Central memory CD4-positive, alpha-beta T cell (primary cell): ENCODE measurements around the gene IL1A.
"Not testable (repeated sequence)": the region's sequence is repeated elsewhere in the genome, so short reads cannot be mapped to it uniquely, and the experiment has no call there.

Experiments
- DNase-seq: peaks from one replicate; pipeline ENCODE4 v3.0.0; 2022
- total RNA-seq, 3 experiments: gene quantifications; one replicate each; lab custom pipeline; 2026; lab: John Stamatoyannopoulos, UW

IL1A gene
- total RNA-seq, result 0 to 2.0 (median 0) reads per million in 3 experiments

DNA sequence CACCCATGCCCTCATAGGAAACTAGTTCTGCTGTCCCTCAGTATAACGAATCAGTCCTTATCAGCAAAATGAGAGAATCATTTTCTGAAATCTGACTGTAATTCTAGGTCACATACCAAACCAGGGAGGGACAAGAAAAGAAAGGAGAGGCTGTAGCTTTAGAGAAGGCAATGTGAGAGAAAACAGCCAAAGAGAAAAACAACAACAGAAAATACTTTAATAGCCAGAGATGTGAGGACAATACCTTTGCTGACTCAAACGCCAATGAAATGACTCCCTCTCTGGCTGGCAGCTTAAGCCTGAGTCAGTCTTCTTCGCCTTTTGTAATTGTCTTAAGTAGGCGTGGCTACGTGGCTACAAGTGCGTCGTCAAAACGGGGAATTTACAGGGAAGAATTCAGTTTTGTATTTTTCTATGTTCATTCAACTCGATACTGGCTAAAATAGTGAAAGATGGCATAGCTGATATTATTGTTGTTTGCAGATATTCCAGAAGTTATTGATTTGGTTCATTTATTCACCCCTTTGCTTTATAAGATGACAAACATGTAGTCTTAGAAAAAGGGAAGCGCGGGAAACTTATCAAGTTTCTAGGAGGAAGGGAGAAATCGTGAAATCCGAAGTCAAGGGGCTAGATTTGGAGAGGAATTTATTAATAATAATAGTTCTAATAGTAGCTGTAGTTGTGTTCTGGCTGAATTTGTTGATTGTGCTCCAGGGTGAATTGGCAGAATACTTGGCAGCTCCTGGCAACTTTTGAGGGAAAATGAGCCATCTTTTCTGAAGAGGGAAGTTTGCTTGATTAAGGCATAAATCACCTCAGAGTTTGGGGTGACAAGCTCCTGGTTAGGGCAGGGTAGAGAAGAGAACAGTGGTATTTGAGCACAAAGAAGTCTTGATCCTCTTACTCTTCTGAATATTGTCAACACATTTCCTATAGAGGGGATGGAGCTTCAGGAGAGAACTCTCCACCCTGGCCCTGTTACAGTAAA is at the start of gene IL1A:
Gene IL1A, minus strand, starts transcription at position 295 of the 991 bp plus-strand sequence. CDS start 723 bp downstream, outside the sequence.
- no peak for DNase-seq

- no peak for DNase-seq
Observed at GRCh38 chr2:112833976-112834375, 49.7 kb upstream of the IL1A start.

GRCh38 chr2:112833639-112833931 is 49.3 kb upstream of the IL1A start:
- not testable (repeated sequence) for DNase-seq

DNA sequence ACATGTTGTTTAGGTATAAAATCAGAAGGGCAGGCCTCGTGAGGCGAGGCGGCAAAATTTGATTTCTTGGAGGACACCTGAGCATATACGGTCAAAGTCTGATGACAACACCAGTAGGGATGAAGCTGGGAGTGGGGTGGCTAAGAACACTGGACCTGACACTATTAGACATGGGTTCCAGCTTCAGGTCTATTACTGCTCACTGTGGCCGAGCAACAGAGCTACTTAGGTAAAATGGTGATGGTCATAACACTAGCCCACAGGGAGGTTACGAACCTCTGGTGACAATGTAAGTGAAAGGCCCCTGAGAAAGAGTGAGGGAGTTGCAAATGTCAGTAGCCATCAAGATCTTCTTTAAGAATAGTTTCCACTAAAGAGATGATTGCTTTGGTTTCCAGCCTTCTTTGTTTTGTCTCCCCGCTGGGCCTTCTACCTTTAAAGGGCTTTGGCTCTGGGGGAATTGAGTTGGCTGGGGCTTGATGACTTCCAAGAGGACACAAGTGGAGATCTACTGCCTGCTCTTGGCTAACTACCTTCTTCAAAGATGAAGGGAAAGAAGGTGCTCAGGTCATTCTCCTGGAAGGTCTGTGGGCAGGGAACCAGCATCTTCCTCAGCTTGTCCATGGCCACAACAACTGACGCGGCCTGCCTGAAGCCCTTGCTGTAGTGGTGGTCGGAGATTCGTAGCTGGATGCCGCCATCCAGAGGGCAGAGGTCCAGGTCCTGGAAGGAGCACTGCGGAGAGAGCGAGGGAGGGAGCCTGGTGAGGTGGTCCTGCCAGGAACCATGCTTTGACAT is 48.7 kb upstream of the IL1A start:
- no peak for DNase-seq

GRCh38 chr2:112831946-112832840 is 47.9 kb upstream of the IL1A start:
- DNase-seq, result no peak

GRCh38 chr2:112831513-112831845 is 47.2 kb upstream of the IL1A start:
- no peak for DNase-seq

DNA sequence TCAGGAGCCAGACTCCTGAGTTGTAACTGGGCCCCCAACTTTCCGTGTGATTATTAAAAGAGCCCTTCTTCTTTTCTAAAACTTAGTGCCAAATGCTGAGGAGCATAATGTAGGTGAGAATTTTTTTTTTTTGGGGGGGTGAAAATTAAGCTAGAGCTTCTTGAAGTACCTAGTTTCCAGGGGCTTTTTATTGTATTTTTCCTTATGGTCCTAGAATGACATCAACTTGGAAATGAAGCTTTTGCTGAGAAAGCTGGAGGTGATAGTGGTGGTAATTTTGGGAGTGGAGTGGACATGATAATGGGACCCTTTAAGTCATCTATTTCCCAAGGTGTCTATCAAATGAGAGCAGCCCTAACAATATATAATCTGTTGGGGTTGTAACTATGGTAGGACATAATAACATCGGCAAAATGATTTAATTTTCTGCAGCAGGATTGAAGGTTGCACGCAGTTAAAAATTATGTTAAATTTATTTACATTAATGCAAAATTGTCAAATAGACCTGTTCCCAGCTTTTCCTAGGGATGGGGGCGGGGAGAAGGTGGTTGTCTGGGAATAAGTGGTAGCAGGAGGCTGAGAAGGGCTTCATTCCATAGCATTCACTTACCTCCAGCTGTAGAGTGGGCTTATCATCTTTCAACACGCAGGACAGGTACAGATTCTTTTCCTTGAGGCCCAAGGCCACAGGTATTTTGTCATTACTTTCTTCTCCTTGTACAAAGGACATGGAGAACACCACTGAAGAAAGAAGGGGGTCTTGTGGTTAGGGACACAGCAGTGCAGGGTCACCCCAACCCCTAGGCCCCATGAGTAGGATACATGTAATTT is 46.6 kb upstream of the IL1A start:
- no peak for DNase-seq

GRCh38 chr2:112829961-112830681 is 45.8 kb upstream of the IL1A start:
- DNase-seq, result no peak

DNA sequence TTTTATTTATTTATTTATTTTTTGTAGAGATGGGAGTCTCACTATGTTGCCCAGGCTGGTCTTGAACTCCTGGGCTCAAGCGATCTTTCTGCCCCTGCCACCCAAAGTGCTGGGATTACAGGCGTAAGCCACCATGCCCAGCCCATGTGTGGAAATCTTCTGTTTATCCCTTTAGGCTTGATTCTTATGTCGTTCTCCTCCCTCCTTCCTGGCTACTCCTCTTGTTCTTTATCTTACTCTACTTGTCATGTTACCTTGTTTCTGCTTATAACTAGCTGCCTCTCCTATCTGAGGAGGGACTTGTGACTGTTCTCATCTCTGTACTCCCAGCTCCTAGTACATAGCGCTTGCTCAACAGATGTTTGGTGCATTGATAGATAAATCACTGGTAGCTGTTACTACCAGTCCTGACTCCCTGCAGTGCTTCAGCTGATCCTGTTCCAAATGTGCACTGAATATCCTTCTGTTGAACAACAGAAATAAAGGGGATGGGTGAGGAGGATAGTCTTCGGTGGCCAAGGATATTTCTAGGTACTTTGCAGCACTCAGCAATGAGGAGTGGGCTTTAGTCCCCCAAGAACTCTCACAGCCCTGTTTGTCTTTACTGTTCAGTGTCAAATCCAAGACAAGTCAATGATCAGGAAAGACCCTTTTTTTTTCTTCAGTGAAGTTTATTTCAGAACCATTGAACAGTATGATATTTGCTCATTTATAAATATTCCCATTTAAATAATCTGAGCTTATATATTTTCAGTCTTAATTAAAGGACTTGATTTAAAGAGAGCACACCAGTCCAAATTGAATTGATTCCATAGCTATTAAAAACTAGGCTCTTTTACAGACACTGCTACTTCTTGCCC is 45.0 kb upstream of the IL1A start:
- no peak for DNase-seq

GRCh38 chr2:112828251-112828691 is 44.0 kb upstream of the IL1A start:
- DNase-seq, result no peak

DNA sequence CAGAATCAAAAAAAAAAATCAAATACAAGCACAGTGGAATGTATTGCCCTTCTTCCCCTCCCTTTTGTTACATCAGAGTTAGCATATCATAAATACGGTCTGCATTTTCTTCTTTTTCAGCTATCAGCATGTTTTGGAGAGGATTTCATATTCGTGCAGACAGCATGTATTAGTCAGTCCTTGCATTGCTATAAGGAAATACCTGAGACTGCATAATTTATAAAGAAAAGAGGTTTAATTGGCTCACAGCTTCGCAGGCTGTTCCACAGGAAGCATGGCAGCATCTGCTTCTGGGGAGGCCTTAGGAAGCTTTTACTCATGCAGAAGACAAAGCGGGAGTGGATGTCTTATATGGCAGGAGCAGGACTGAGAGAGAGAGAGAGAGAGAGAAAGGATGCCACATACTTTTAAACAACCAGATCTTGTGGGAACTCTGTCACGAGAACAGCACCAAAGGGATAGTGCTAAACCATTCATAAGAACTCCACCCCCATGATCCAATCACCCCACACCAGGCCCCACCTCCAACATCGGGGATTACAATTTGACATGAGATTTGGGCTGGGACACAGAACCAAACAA is 43.4 kb upstream of the IL1A start:
- no peak for DNase-seq

GRCh38 chr2:112827009-112827408 is 42.7 kb upstream of the IL1A start:
- no peak for DNase-seq

DNA sequence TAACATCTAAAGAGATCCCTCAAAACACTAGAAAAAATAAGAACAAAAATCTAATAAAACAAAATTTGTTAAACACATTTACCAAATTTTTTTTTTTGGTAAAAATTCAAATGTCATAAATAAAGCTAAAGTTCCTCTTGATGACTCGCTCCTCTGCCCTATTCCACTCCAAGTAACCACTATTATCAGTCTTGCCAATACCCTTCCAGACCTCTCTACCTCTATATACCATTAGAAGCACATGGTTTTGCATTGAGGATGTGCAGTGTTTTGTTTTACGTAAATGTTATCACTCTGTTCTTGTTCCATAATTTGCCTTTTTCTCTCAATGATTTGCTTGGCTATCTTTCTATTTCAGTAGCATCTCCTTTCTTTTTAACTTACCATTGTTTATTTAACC is 41.4 kb upstream of the IL1A start:
- no peak for DNase-seq

DNA sequence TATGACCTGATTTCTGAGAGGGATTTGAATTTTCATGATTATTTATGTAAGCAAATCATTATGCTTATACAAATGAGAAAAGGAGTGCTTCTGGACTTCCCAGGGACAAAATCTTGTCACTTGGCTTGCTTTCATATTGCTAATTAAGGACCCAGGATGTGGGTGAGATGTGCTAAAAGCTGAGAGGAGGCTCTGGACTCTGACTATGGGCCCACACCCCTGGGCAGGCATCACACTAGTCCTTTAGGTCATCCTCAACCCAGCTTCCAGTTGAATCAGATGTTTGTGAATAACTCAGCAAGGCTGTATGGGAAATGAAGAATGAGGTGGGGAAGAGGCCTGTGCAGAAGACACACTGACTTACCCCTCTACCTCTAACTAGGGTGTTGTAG is 40.4 kb upstream of the IL1A start:
- DNase-seq, result no peak

- DNase-seq, result no peak
Observed at GRCh38 chr2:112821682-112822081, 37.4 kb upstream of the IL1A start.

GRCh38 chr2:112821142-112821541 is 36.8 kb upstream of the IL1A start:
- DNase-seq, result no peak

GRCh38 chr2:112820343-112820742 is 36.0 kb upstream of the IL1A start:
- DNase-seq, result no peak

DNA sequence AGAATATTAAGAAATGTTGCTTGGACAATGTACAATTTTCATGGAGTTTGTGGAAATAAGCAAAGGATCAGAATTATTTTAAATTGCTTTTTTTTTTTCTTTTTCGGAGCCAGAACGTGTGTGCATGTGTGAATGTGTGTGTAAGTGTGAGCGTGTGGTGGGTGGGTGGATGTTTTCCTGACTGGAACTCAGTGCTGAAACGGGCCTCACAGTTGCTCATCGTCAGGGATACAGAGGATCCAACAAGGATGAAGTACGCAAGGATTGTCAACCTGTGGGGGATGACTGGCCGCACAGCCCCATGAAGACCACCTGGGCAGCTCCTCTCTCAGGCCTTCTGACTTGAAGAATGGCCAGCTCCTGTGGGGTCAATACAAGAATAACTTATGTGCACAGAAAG is 34.8 kb upstream of the IL1A start:
- DNase-seq, result no peak

- no peak for DNase-seq
Observed at GRCh38 chr2:112818094-112818902, 34.0 kb upstream of the IL1A start.
